Bronchial epithelial cell (primary cell): ENCODE measurements around the gene WDR45B. TPM values are rescaled to one million over a fixed set of nuclear protein-coding genes. Genes with fewer than 3 reads are reported as not detected.

Source experiments
- DNase-seq: peaks from one replicate; pipeline ENCODE4 v3.0.0-alpha.2; 2010; ENCODE audit warnings: low read depth
- FAIRE-seq: peaks from 2 replicates; lab custom pipeline; 2011; peaks lifted over from hg19 to GRCh38; lab: Jason Lieb, UNC
- H3K27me3 ChIP-seq: 2 replicates; pipeline ENCODE4 v1.5.1; 2011; ENCODE audit warnings: low read length; ENCODE audit not compliant: control insufficient read depth, insufficient read depth
- H3K36me3 ChIP-seq: 2 replicates; pipeline ENCODE4 v1.5.1; 2011; ENCODE audit warnings: low read length; ENCODE audit not compliant: control insufficient read depth, insufficient read depth
- H3K4me3 ChIP-seq: 2 replicates; pipeline ENCODE4 v1.5.1; 2011; ENCODE audit warnings: mild to moderate bottlenecking, low read depth, low read length, control low read depth
- total RNA-seq: library from RNA; depleted of rRNA; stranded (reverse); fragments of >200 nt; gene quantifications from 2 replicates; pipeline ENCODE4 v1.2.1, GENCODE V29; 2014
- TF ChIP-seq, protein P1 (sequence below): IDR thresholded peaks from 2 replicates; pipeline ENCODE4 v1.5.1; 2011; ENCODE audit warnings: mild to moderate bottlenecking, moderate library complexity, low read length, control low read depth, inconsistent platforms; ENCODE audit not compliant: insufficient read depth, severe bottlenecking

Gene WDR45B
- total RNA-seq, 1 donor from 2014 or later: 90.8 TPM

DNA sequence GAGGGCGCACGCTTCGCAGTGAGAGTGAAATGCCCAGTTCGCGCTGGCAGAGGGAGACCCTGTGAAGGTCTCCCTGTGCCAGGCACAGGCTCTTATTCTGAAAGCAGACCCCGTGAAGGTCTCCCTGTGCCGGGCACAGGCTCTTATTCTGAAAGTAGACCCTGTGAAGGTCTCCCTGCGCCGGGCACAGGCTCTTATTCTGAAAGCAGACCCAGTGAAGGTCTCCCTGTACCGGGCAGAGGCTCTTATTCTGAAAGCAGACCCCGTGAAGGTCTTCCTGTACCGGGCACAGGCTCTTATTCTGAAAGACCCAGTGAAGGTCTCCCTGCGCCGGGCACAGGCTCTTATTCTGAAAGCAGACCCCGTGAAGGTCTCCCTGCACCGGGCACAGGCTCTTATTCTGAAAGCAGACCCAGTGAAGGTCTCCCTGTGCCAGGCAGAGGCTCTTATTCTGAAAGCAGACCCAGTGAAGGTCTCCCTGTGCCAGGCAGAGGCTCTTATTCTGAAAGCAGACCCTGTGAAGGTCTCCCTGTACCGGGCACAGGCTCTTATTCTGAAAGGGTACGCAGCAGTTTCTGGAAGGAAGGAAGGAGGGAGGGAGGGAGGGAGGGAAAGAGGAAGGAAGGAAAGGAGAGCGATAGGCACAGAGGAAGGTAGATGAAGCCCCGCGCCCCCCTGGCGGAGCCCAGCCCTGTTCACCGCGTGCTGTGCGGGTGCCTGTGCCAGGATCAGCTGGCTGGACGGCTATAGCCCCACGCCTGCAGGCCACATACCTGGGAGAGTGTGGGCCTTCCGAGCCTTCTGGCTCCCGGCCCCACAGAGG, 55.3 kb downstream of the WDR45B start:
- H3K36me3 ChIP-seq: peaks cover 30% of the 10 kb centered on the region
- FAIRE-seq (no peak), DNase-seq (peak; percentile 63)
- no peaks in the 10 kb centered on the region for H3K27me3 ChIP-seq
- TF ChIP-seq, protein P1, sequence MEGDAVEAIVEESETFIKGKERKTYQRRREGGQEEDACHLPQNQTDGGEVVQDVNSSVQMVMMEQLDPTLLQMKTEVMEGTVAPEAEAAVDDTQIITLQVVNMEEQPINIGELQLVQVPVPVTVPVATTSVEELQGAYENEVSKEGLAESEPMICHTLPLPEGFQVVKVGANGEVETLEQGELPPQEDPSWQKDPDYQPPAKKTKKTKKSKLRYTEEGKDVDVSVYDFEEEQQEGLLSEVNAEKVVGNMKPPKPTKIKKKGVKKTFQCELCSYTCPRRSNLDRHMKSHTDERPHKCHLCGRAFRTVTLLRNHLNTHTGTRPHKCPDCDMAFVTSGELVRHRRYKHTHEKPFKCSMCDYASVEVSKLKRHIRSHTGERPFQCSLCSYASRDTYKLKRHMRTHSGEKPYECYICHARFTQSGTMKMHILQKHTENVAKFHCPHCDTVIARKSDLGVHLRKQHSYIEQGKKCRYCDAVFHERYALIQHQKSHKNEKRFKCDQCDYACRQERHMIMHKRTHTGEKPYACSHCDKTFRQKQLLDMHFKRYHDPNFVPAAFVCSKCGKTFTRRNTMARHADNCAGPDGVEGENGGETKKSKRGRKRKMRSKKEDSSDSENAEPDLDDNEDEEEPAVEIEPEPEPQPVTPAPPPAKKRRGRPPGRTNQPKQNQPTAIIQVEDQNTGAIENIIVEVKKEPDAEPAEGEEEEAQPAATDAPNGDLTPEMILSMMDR: no peak
- peak overlapping the region; percentile 43 for H3K4me3 ChIP-seq

DNA sequence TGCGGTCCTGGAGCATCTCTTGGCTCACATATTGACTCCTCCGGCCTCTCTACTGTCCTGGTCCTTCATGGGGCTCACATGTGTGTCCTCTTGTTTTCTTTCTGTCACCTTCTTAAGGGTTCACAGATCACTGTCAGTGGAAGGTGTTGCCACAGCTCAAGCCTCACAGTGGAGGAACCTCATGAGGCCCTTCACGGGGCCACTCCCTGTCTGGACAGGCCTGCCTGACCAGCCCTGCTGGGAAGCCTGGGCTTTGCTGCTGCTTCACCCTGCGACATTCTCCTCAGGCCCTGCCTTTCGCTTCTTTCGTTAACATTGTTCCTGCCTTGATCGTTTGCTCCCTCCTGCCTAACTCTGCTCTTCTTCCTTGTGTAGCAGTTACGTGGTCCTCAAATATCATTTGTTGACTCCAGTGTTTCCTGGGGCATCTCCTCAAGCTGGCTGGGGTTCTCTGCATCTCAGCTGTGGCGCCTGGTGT, 55.9 kb downstream of the WDR45B start:
- FAIRE-seq: no peak
- no peaks in the 10 kb centered on the region for H3K27me3 ChIP-seq
- DNase-seq: peak; percentile 35
- TF ChIP-seq, protein P1: no peak
- H3K4me3 ChIP-seq: no peak overlapping the region
- H3K36me3 ChIP-seq: peaks cover 35% of the 10 kb centered on the region

DNA sequence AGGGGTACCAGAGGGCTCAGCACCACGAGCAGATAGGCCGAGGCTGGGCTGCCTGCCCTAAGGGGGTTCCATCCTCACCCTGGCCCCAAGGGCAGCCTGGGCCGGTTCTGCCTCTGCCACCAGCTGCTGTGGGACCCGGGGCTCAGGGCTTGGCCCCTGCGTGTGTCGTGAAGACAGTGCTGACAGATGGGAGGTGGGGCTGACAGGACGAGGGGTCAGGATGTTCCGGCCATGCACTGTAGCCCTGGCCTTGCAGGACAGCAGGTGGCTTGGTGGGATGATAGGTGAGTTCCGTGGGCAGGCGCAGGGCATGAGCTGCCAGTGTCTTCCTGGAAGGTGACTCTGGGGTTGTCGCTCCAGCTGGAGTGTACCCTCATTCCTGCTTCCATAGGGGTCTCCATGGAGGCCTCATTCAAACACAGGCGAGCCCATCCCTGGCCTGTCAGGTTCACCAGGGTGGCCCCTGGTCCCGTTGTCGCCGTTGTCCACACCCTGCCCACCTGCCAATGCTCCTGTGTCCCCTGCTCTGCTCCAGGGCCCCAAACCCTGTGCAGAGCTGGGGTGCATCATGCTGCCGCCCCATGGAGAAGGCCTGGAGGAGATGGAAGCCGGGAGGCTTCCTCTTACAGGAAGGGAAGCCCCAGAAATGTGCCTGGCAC, 57.2 kb downstream of the WDR45B start:
- no peak overlapping the region for H3K4me3 ChIP-seq
- DNase-seq: no peak
- peaks cover 27% of the 10 kb centered on the region for H3K36me3 ChIP-seq
- FAIRE-seq: no peak
- no peaks in the 10 kb centered on the region for H3K27me3 ChIP-seq
- TF ChIP-seq, protein P1: no peak

DNA sequence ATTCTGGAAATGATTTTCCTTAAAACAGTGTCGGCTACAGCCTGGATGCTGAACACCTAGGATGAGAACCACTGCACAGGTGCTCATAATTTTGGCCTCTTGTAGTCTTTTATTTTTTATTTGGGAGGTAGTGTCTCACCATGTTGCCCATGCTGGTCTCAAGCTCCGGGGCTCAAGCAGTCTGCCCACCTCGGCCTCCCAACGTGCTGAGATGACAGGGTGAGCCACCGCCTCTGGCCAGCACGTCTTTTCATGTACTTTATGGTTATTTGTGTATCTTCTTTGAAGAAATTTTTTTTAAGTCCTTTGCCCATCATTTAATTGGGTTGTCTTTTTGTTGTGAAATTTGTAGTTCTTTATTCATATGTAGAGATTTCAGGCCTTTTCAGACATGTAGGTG, 58.0 kb downstream of the WDR45B start:
- FAIRE-seq: no peak
- Histone ChIP-seq H3K36me3 (peaks cover 25% of the 10 kb centered on the region), H3K4me3 (no peak overlapping the region), H3K27me3 (no peaks in the 10 kb centered on the region)
- TF ChIP-seq, protein P1: no peak
- DNase-seq: no peak

DNA sequence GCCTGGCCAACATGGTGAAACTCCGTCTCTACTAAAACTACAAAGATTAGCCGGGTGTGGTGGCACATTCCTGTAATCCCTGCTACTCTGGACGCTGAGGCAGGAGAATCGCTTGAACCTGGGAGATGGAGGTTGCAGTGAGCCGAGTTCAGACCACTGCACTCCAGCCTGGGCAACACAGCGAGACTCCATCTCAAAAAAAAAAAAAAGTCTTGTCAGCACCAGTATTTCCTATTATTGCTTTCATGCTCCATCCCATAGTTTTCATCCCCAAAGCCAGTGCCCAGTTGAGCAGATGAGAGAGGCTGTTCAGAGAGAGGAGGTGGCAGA, 58.4 kb downstream of the WDR45B start:
- peaks cover 28% of the 10 kb centered on the region for H3K36me3 ChIP-seq
- H3K4me3 ChIP-seq: no peak overlapping the region
- DNase-seq (no peak), FAIRE-seq (no peak)
- TF ChIP-seq, protein P1: no peak
- no peaks in the 10 kb centered on the region for H3K27me3 ChIP-seq
